Measurements from ENCODE around the gene ZDHHC8.
A peak's percentile ranks its signal among the peaks of the same experiment; 100 is the strongest.

ZDHHC8 gene

DNA sequence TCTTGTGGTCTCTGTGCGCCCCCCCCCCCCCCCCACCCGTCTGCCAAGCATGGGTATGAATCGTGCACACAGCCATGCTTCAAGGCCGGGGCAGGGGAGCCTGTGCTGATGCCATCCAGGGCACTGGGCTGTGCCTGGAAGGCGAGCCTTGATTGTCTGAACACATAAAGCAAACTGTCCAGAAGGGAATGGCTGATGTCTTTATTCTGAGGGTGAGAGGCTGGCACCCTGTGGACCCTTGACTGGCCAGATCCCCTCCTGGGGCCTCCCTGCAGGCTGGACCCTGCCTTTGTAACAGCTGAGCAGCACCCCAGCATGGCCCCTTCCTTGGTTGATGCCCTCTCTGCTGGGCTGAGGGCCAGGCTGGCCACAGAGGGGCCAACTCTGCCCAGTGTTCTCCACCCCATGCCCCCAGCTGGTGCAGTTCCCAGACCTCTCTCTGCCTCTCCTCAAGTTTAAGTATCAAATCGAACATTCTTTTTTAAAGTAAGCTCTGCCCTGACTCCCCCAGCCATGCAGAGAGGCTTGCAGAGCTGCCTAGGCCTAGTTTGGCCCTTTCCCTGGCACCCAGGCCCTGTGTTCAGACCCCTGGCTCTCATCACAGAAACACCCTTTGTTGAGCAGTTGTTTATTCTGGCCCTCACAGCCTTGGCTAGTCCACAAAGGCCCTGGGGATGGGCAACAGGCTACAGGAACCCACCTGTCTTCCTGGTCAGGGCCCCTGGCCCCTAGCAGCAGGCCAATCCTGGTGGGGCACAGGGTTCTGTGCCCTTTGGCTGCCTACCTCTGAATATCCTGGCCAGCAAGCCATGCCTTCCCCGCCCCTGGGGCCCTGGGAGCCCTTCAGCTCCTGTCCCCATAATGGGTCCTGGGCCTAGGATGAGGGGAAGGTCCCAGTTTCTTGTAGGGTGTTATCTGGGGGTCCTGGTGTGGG lies 19.6 kb upstream of the ZDHHC8 start:
- DNase-seq: no peak
- Histone ChIP-seq H2BK12ac (ENCODE audit: low read length in 2 of 2) (no peak overlapping the region), H3K4me1 (ENCODE audit: control insufficient read depth, insufficient read depth, low read depth, low read length) (peaks cover 26% of the 10 kb centered on the region), H3K27ac (ENCODE audit: low read length, poor library complexity, severe bottlenecking) (no peak overlapping the region), H3K27me3 (ENCODE audit: control insufficient read depth in 1 of 2, insufficient read depth in 1 of 2, low read length in 2 of 2) (no peaks in the 10 kb centered on the region), H2BK120ac (ENCODE audit: low read depth, low read length) (no peak overlapping the region), H3K14ac (ENCODE audit: low read length in 2 of 2) (no peak overlapping the region), H3K9me3 (ENCODE audit: control insufficient read depth, low read length) (no peaks in the 10 kb centered on the region), H3K79me1 (replicated peaks; ENCODE audit: low read length, poor library complexity, severe bottlenecking) (peaks cover 49% of the 10 kb centered on the region), H3K4me3 (ENCODE audit: insufficient read depth in 1 of 2, low read depth in 1 of 2, low read length in 2 of 2) (no peak overlapping the region), H3K4me2 (ENCODE audit: low read length, poor library complexity, severe bottlenecking) (no peak overlapping the region), H3K23ac (ENCODE audit: low read length in 2 of 2) (no peak overlapping the region), H2AFZ (ENCODE audit: low read depth, low read length) (no peak overlapping the region), H3K4ac (ENCODE audit: low read depth in 1 of 2, low read length in 2 of 2) (no peak overlapping the region), H2BK15ac (ENCODE audit: low read depth, poor library complexity, severe bottlenecking) (no peak overlapping the region), H3K9ac (ENCODE audit: low read length) (peak overlapping the region; percentile 19), H2AK5ac (ENCODE audit: low read length, severe bottlenecking) (no peak overlapping the region), H4K91ac (ENCODE audit: low read length) (no peak overlapping the region), H3K18ac (ENCODE audit: low read depth in 1 of 2, low read length in 2 of 2) (no peak overlapping the region), H2BK5ac (ENCODE audit: low read depth, low read length, poor library complexity, severe bottlenecking) (no peak overlapping the region), H4K8ac (ENCODE audit: low read length) (peak overlapping the region; percentile 16), H3K36me3 (ENCODE audit: control insufficient read depth in 1 of 2, insufficient read depth in 2 of 2, low read depth in 1 of 2, low read length in 2 of 2) (peaks cover 86 to 94% of the 10 kb centered on the region in 2 experiments)
- 89% methylated on average over 6 of the region's 7 CpGs for WGBS

- no peaks in the 10 kb centered on the region for H3K27me3 ChIP-seq (ENCODE audit: control insufficient read depth in 1 of 2, insufficient read depth in 1 of 2, low read length in 2 of 2)
- H3K4me2 ChIP-seq (ENCODE audit: low read length, poor library complexity, severe bottlenecking): no peak overlapping the region
- peak overlapping the region; percentile 21 for H4K8ac ChIP-seq (ENCODE audit: low read length)
- no peak overlapping the region for H2BK120ac ChIP-seq (ENCODE audit: low read depth, low read length)
- H3K4ac ChIP-seq (ENCODE audit: low read depth in 1 of 2, low read length in 2 of 2): no peak overlapping the region
- no peak overlapping the region for H3K27ac ChIP-seq (ENCODE audit: low read length, poor library complexity, severe bottlenecking)
- peak overlapping the region; percentile 29 for H4K91ac ChIP-seq (ENCODE audit: low read length)
- 95% methylated on average over 24 of the region's 26 CpGs for WGBS
- no peak overlapping the region for H3K18ac ChIP-seq (ENCODE audit: low read depth in 1 of 2, low read length in 2 of 2)
- H3K23ac ChIP-seq (ENCODE audit: low read length in 2 of 2): no peak overlapping the region
- no peak overlapping the region for H2BK12ac ChIP-seq (ENCODE audit: low read length in 2 of 2)
- no peak overlapping the region for H2BK15ac ChIP-seq (ENCODE audit: low read depth, poor library complexity, severe bottlenecking)
- H3K4me1 ChIP-seq (ENCODE audit: control insufficient read depth, insufficient read depth, low read depth, low read length): peaks cover 26% of the 10 kb centered on the region
- no peak overlapping the region for H2AFZ ChIP-seq (ENCODE audit: low read depth, low read length)
- peaks cover 77 to 84% of the 10 kb centered on the region in 2 experiments for H3K36me3 ChIP-seq (ENCODE audit: control insufficient read depth in 1 of 2, insufficient read depth in 2 of 2, low read depth in 1 of 2, low read length in 2 of 2)
- H3K9ac ChIP-seq (ENCODE audit: low read length): peak overlapping the region; percentile 19
- no peak overlapping the region for H3K4me3 ChIP-seq (ENCODE audit: insufficient read depth in 1 of 2, low read depth in 1 of 2, low read length in 2 of 2)
- no peak overlapping the region for H3K14ac ChIP-seq (ENCODE audit: low read length in 2 of 2)
- no peak for DNase-seq
- peaks cover 44% of the 10 kb centered on the region for H3K79me1 ChIP-seq (replicated peaks; ENCODE audit: low read length, poor library complexity, severe bottlenecking)
- H2BK5ac ChIP-seq (ENCODE audit: low read depth, low read length, poor library complexity, severe bottlenecking): no peak overlapping the region
- H3K9me3 ChIP-seq (ENCODE audit: control insufficient read depth, low read length): no peaks in the 10 kb centered on the region
- H2AK5ac ChIP-seq (ENCODE audit: low read length, severe bottlenecking): no peak overlapping the region
Measured at GRCh38 chr22:20112623-20113511, 18.7 kb upstream of the ZDHHC8 start.

DNA sequence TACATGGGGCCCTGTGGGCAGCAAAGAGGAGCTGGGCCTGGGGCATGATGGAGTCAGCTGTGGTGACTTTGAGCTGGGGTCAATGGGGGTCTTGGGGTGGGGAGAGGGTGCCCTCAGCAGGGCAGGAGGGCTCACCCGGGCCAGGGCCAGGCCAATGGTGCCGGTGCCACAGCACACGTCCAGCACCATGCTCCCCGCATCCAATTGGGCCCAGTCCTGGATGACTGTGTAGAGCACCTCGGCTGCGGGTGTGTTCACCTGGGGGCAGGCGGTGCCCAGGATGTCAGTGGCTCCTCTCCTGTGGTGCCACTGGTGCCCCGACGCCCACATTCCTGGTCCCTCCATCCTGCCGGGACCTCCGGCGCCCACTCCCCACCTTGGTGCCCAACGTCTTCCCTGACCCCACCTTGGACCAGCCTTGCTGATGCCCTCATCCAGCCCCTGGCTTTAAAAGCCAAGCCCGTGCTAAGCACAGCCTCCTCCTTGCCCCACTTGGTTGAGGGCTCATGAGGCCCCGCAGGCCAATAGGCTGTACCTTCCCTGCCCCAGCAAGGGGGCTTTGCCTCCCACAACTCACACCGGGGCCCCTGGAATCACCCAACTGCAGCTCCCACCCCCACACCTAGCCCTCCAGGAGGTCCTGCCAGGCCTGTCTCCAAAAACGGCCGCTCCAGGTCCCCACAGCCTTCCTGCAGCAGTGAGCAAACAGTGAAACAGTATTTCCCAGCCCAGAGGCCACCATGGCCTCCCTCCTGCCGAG lies 17.9 kb upstream of the ZDHHC8 start:
- Histone ChIP-seq H2AFZ (ENCODE audit: low read depth, low read length) (no peak overlapping the region), H3K9me3 (ENCODE audit: control insufficient read depth, low read length) (no peaks in the 10 kb centered on the region), H3K4me3 (ENCODE audit: insufficient read depth in 1 of 2, low read depth in 1 of 2, low read length in 2 of 2) (no peak overlapping the region), H2BK15ac (ENCODE audit: low read depth, poor library complexity, severe bottlenecking) (no peak overlapping the region), H3K23ac (ENCODE audit: low read length in 2 of 2) (no peak overlapping the region), H3K4me2 (ENCODE audit: low read length, poor library complexity, severe bottlenecking) (no peak overlapping the region), H2BK120ac (ENCODE audit: low read depth, low read length) (no peak overlapping the region), H3K4me1 (ENCODE audit: control insufficient read depth, insufficient read depth, low read depth, low read length) (peaks cover 28% of the 10 kb centered on the region), H3K4ac (ENCODE audit: low read depth in 1 of 2, low read length in 2 of 2) (no peak overlapping the region), H4K8ac (ENCODE audit: low read length) (peak overlapping the region; percentile 70), H3K9ac (ENCODE audit: low read length) (peak overlapping the region; percentile 6), H3K18ac (ENCODE audit: low read depth in 1 of 2, low read length in 2 of 2) (no peak overlapping the region), H2BK12ac (ENCODE audit: low read length in 2 of 2) (no peak overlapping the region), H2AK5ac (ENCODE audit: low read length, severe bottlenecking) (no peak overlapping the region), H3K27ac (ENCODE audit: low read length, poor library complexity, severe bottlenecking) (no peak overlapping the region), H3K27me3 (ENCODE audit: control insufficient read depth in 1 of 2, insufficient read depth in 1 of 2, low read length in 2 of 2) (no peaks in the 10 kb centered on the region), H3K36me3 (ENCODE audit: control insufficient read depth in 1 of 2, insufficient read depth in 2 of 2, low read depth in 1 of 2, low read length in 2 of 2) (peaks cover 68 to 76% of the 10 kb centered on the region in 2 experiments), H3K14ac (ENCODE audit: low read length in 2 of 2) (no peak overlapping the region), H2BK5ac (ENCODE audit: low read depth, low read length, poor library complexity, severe bottlenecking) (no peak overlapping the region), H3K79me1 (replicated peaks; ENCODE audit: low read length, poor library complexity, severe bottlenecking) (peaks cover 41% of the 10 kb centered on the region), H4K91ac (ENCODE audit: low read length) (no peak overlapping the region)
- 96% methylated on average over 19 of the region's 19 CpGs for WGBS
- no peak for DNase-seq
